IMR-90 (cell line): Measurements from ENCODE around the gene PCSK6. TPM values are rescaled to one million over a fixed set of nuclear protein-coding genes. Genes with fewer than 3 reads are reported as not detected.

ENCODE experiments used
- ATAC-seq: fragments of 200-7000 bp; cut with Tn5 transposase; 2 replicates; pipeline ENCODE4 v1.9.1; 2020; ENCODE audit warnings: low read depth, mild to moderate bottlenecking, moderate library complexity
- BruUV-seq: library from RNA; stranded (reverse); fragments of 400-500 nt; replicated peaks from 2 replicates; lab custom pipeline; 2021; lab: Mats Ljungman, UMichigan
- CTCF ChIA-PET: fragments of 300-600 bp; formaldehyde crosslinking; extraction: SDS; loops from one replicate; lab custom pipeline; 2021; ENCODE audit warnings: antibody characterized with exemption; lab: Yijun Ruan, JAX
- POLR2A ChIA-PET: fragments of 300-600 bp; sonication (Branson Sonifier 250); formaldehyde crosslinking; loops from one replicate; lab custom pipeline; 2022; ENCODE audit warnings: antibody characterized with exemption; ENCODE audit not compliant: unreplicated experiment; lab: Charles Lee
- DNase-seq: peaks from one replicate; pipeline ENCODE4 v3.0.0; 2013
- H2AFZ ChIP-seq: replicated peaks from 2 replicates; pipeline ENCODE3; 2013; ENCODE audit warnings: low read length, mild to moderate bottlenecking; ENCODE audit not compliant: poor library complexity
- H2AK5ac ChIP-seq: 2 replicates; pipeline ENCODE4 v1.6.1; 2013; ENCODE audit warnings: low read depth, low read length, inconsistent platforms
- H2AK9ac ChIP-seq: replicated peaks from 2 replicates; pipeline ENCODE3; 2013; ENCODE audit warnings: mild to moderate bottlenecking, low read depth, low read length, moderate library complexity; ENCODE audit not compliant: poor library complexity
- H2BK120ac ChIP-seq: 2 replicates; pipeline ENCODE4 v1.6.1; 2013; ENCODE audit warnings: low read depth, low read length, inconsistent platforms
- H2BK15ac ChIP-seq: 3 replicates; pipeline ENCODE4 v1.6.1; 2013; ENCODE audit warnings: low read depth, low read length, inconsistent platforms
- H2BK20ac ChIP-seq: 2 replicates; pipeline ENCODE4 v1.6.1; 2013; ENCODE audit warnings: low read depth, mild to moderate bottlenecking, inconsistent platforms, low read length, moderate library complexity
- H2BK5ac ChIP-seq: 2 replicates; pipeline ENCODE4 v1.6.1; 2013; ENCODE audit warnings: mild to moderate bottlenecking, low read depth, low read length, inconsistent platforms; ENCODE audit not compliant: poor library complexity, severe bottlenecking
- H3K14ac ChIP-seq: replicated peaks from 2 replicates; pipeline ENCODE4 v1.6.1; 2013; ENCODE audit warnings: low read depth, low read length, inconsistent platforms
- H3K18ac ChIP-seq: 2 replicates; pipeline ENCODE4 v1.6.1; 2013; ENCODE audit warnings: low read depth, low read length, control low read depth
- H3K23ac ChIP-seq: 2 replicates; pipeline ENCODE4 v1.6.1; 2013; ENCODE audit warnings: low read depth, low read length, inconsistent platforms
- H3K27ac ChIP-seq: 2 replicates; pipeline ENCODE4 v1.5.1; 2013; ENCODE audit warnings: mild to moderate bottlenecking, control low read depth, low read length; ENCODE audit not compliant: insufficient read depth
- H3K27me3 ChIP-seq: 2 replicates; pipeline ENCODE4 v1.6.1; 2013; ENCODE audit warnings: low read length; ENCODE audit not compliant: control insufficient read depth, insufficient read depth
- H3K36me3 ChIP-seq: 2 replicates; pipeline ENCODE4 v1.6.1; 2013; ENCODE audit warnings: low read length, mixed read lengths; ENCODE audit not compliant: control insufficient read depth, insufficient read depth
- H3K4ac ChIP-seq: 2 replicates; pipeline ENCODE4 v1.6.1; 2013; ENCODE audit warnings: low read depth, low read length, inconsistent platforms
- H3K4me1 ChIP-seq: 2 replicates; pipeline ENCODE4 v1.6.1; 2013; ENCODE audit warnings: low read length, mixed read lengths; ENCODE audit not compliant: control insufficient read depth, insufficient read depth
- H3K4me2 ChIP-seq: 2 replicates; pipeline ENCODE4 v1.6.1; 2013; ENCODE audit warnings: low read depth, mild to moderate bottlenecking, control low read depth, low read length, moderate library complexity
- H3K4me3 ChIP-seq: 2 replicates; pipeline ENCODE4 v1.5.1; 2013; ENCODE audit warnings: low read depth, mild to moderate bottlenecking, control low read depth, low read length, moderate library complexity; ENCODE audit not compliant: insufficient read depth
- H3K56ac ChIP-seq: 2 replicates; pipeline ENCODE4 v1.6.1; 2013; ENCODE audit warnings: low read length, inconsistent platforms; ENCODE audit not compliant: insufficient read depth; ENCODE audit errors: extremely low read depth
- H3K79me1 ChIP-seq, 2 experiments: 2 replicates each; pipeline ENCODE4 v1.6.1; 2013; ENCODE audit warnings: low read length in 2 of 2, inconsistent platforms in 1 of 2, low read depth in 1 of 2
- H3K9ac ChIP-seq: 2 replicates; pipeline ENCODE4 v1.6.1; 2013; ENCODE audit warnings: low read depth, low read length, control low read depth
- H3K9me1 ChIP-seq: 2 replicates; pipeline ENCODE4 v1.6.1; 2013; ENCODE audit warnings: low read length, inconsistent platforms; ENCODE audit not compliant: insufficient read depth
- H3K9me3 ChIP-seq: 2 replicates; pipeline ENCODE4 v1.6.1; 2013; ENCODE audit warnings: low read length; ENCODE audit not compliant: control insufficient read depth, insufficient read depth
- H4K20me1 ChIP-seq: 2 replicates; pipeline ENCODE4 v1.6.1; 2013; ENCODE audit warnings: low read length, inconsistent platforms; ENCODE audit not compliant: insufficient read depth
- H4K5ac ChIP-seq: 2 replicates; pipeline ENCODE4 v1.6.1; 2013; ENCODE audit warnings: mild to moderate bottlenecking, low read depth, low read length, control low read depth
- H4K8ac ChIP-seq, 2 experiments: 2 replicates each; pipeline ENCODE4 v1.6.1; 2013; ENCODE audit warnings: low read depth in 2 of 2, low read length in 2 of 2, control low read depth in 1 of 2, inconsistent platforms in 1 of 2
- H4K91ac ChIP-seq: 2 replicates; pipeline ENCODE4 v1.6.1; 2013; ENCODE audit warnings: low read depth, low read length, inconsistent platforms; ENCODE audit not compliant: insufficient read depth
- CEBPB ChIP-seq: IDR thresholded peaks from 2 replicates; pipeline ENCODE4 v1.6.1; 2012; ENCODE audit warnings: low read depth, low read length, improper control_type of control experiment
- RCOR1 ChIP-seq: IDR thresholded peaks from 2 replicates; pipeline ENCODE4 v1.6.1; 2012; ENCODE audit warnings: mild to moderate bottlenecking, low read length, improper control_type of control experiment; ENCODE audit not compliant: insufficient replicate concordance
- RFX5 ChIP-seq: IDR thresholded peaks from 2 replicates; pipeline ENCODE4 v1.8.0; 2012; ENCODE audit warnings: low read depth, mild to moderate bottlenecking, low read length, moderate library complexity
- WGBS, 2 experiments: methylation state at CpG; one replicate each; pipeline versions ENCODE4 v1.1.5 to v1.1.7; 2013; ENCODE audit warnings: missing lambda C conversion rate in 2 of 2; ENCODE audit not compliant: insufficient read length in 1 of 2; ENCODE audit errors: extremely low coverage in 2 of 2; 5-methylcytosine and 5-hydroxymethylcytosine counted together
- dilution Hi-C: fragments of 300-500 bp; cut with HindIII; formaldehyde crosslinking; loops from one replicate; pipeline ENCODE4 v1.14.3; 2018; ENCODE audit warnings: low sequenced_read_pairs; ENCODE audit not compliant: unreplicated experiment
- in situ Hi-C: fragments of 300-500 bp; cut with MboI; formaldehyde crosslinking; loops from 3 replicates; pipeline ENCODE4 v1.14.3; 2019; ENCODE audit warnings: low sequenced_read_pairs, inconsistent platforms, mixed read lengths
- intact Hi-C: fragments of 100-400 bp; cut with micrococcal nuclease; formaldehyde crosslinking; loops from 2 replicates; pipeline ENCODE4 v1.10.0; 2022
- polyA plus RNA-seq, 3 experiments: library from polyadenylated mRNA; depleted of rRNA; stranded (reverse); fragments of >200 nt; gene quantifications; 2 replicates each; pipeline ENCODE4 v1.2.3, GENCODE V29; 2012; ENCODE audit warnings: low replicate concordance in 1 of 3
- total RNA-seq: library from RNA; depleted of rRNA; stranded (reverse); fragments of >200 nt; gene quantifications from 2 replicates; pipeline ENCODE4 v1.2.3, GENCODE V29; 2012

Gene PCSK6
- total and polyA plus RNA-seq, 2 of the 4 experiments (the other 2 are of a cell fraction), result not detected

- dilution Hi-C loops, result no loop called here
- no peak overlapping the region for H3K4me3 ChIP-seq
- POLR2A ChIA-PET, result no interaction called here
Measured at GRCh38 chr15:101538996-101539395, 49.5 kb upstream of the PCSK6 start.

More at GRCh38 chr15:101538996-101539395, 49.5 kb upstream of the PCSK6 start:
- no peak overlapping the region for H3K23ac ChIP-seq
- WGBS, 2 experiments, result 57% methylated on average over 1 of the region's 5 CpGs; no CpG with 5 or more reads in 1 of the 2 experiments
- no peak for ATAC-seq
- H3K14ac ChIP-seq, result no peak overlapping the region
- H3K4ac ChIP-seq, result no peak overlapping the region
- in situ Hi-C loops, result no loop called here
- H4K20me1 ChIP-seq, result no peaks in the 10 kb centered on the region
- H3K9me1 ChIP-seq, result no peaks in the 10 kb centered on the region
- H4K5ac ChIP-seq, result no peak overlapping the region
- H3K27me3 ChIP-seq, result peaks cover 8% of the 10 kb centered on the region
- no peak for DNase-seq
- H2BK20ac ChIP-seq, result no peak overlapping the region
- TF ChIP-seq RFX5 (no peak), CEBPB (no peak), RCOR1 (no peak)
- BruUV-seq, result no TSS peak
- no peak overlapping the region for H3K27ac ChIP-seq
- CTCF ChIA-PET, result interaction anchor here (0.9 to 1.0 kb wide), 2 partner anchors 19 to 38 kb away, joined by 3 read pairs; no protein-coding TSS in a partner anchor
- H3K79me1 ChIP-seq, result no peaks in the 10 kb centered on the region
- no peak overlapping the region for H4K8ac ChIP-seq
- peaks cover 5% of the 10 kb centered on the region for H3K9me3 ChIP-seq
- H2AK9ac ChIP-seq, result no peak overlapping the region
- no peak overlapping the region for H2AFZ ChIP-seq
- H2BK5ac ChIP-seq, result no peak overlapping the region
- no peak overlapping the region for H2BK15ac ChIP-seq
- no peak overlapping the region for H2BK120ac ChIP-seq
- no peak overlapping the region for H4K91ac ChIP-seq
- no peaks in the 10 kb centered on the region for H3K4me1 ChIP-seq
- no peak overlapping the region for H3K4me2 ChIP-seq
- H3K18ac ChIP-seq, result no peak overlapping the region
- H3K9ac ChIP-seq, result no peak overlapping the region
- no peaks in the 10 kb centered on the region for H3K36me3 ChIP-seq
- no peak overlapping the region for H2AK5ac ChIP-seq
- H3K56ac ChIP-seq, result no peak overlapping the region
- intact Hi-C loops, result no loop called here
